ENCODE data around the gene GALNT6. TPM values are rescaled to one million over a fixed set of nuclear protein-coding genes. Genes with fewer than 3 reads are reported as not detected.
A peak's percentile ranks its signal among the peaks of the same experiment; 100 is the strongest.

The GALNT6 gene
- total RNA-seq, 6 experiments from 2014 or later, result 68.2 to 93.9 (median 71.7) TPM

GRCh38 chr12:51392556-51393237, 1.5 kb upstream of the GALNT6 start:
- peak overlapping the region; percentile 88 for H3K4me3 Mint-ChIP-seq
- TF ChIP-seq CTCF (IDR thresholded peaks at IDR 0.05), result no peak; the same call in 1 of the 2 replicates
- H3K27me3 Mint-ChIP-seq (ENCODE audit: insufficient read depth), result no peaks in the 10 kb centered on the region; the same call in 1 of the 2 replicates
- H3K4me1 Mint-ChIP-seq (ENCODE audit: low read depth), result peaks cover 84% of the 10 kb centered on the region
- H3K36me3 Mint-ChIP-seq (ENCODE audit: low read depth), result peaks cover 4% of the 10 kb centered on the region; the same call in 1 of the 2 replicates
- H3K27ac Mint-ChIP-seq, result peak overlapping the region; percentile 99
- H3K9me3 Mint-ChIP-seq, result no peaks in the 10 kb centered on the region
- DNase-seq, result peak; percentile 49

DNA sequence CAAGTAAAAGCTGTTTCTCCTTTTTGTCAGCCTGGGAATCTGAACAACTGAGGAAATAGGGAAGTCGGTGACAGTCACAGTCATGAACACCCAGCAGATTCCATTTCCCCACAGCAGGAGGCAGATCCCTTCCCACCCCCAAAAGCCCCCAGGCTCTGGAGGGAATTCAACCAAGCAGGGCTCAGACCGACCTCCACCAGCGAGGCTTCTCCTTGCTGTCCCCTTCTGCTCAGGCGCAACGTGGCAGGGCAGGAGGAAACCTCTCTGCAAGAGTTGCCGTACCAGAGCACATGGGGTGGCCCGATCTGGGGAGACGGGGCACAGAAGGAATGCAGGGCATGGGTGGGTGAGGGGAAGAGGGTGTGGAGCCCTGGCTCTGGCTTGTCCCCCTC, 319 bp downstream of the GALNT6 start:
- Mint-ChIP-seq H3K4me3 (peak overlapping the region; percentile 92), H3K9me3 (no peaks in the 10 kb centered on the region), H3K4me1 (ENCODE audit: low read depth) (peaks cover 79% of the 10 kb centered on the region), H3K27me3 (ENCODE audit: insufficient read depth) (no peaks in the 10 kb centered on the region; the same call in 1 of the 2 replicates), H3K27ac (peak overlapping the region; percentile 87), H3K36me3 (ENCODE audit: low read depth) (peaks cover 4% of the 10 kb centered on the region; the same call in 1 of the 2 replicates)
- peak; percentile 19 for DNase-seq
- TF ChIP-seq CTCF (IDR thresholded peaks at IDR 0.05), result 0 out of 2 replicates have a peak, but pooled peaks have one; percentile 20

DNA sequence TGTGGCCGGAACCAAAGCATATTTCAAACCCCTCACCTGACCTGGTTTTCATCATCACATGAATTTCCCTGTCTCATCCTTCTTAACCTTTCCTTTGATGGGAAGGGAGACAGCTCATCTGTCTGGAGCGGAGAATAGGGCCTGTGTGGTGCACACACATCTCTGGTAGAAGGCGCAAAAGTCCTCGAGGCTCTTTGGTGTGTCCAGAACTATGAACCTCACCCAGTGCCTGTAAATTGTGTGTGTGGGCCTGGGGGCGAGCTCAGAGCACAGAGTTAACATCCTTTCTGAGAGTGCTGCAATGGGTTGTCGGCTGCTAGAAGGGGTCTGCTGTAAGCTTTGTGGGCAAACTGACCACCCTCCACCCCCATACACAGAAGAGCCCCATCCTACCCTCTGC, 749 bp downstream of the GALNT6 start:
- Mint-ChIP-seq H3K9me3 (no peaks in the 10 kb centered on the region), H3K4me3 (peak overlapping the region; percentile 92), H3K36me3 (ENCODE audit: low read depth) (peaks cover 4% of the 10 kb centered on the region; the same call in 1 of the 2 replicates), H3K27ac (peak overlapping the region; percentile 87), H3K27me3 (ENCODE audit: insufficient read depth) (no peaks in the 10 kb centered on the region; the same call in 1 of the 2 replicates), H3K4me1 (ENCODE audit: low read depth) (peaks cover 75% of the 10 kb centered on the region)
- no peak for TF ChIP-seq CTCF (IDR thresholded peaks at IDR 0.05)
- no peak for DNase-seq

DNA sequence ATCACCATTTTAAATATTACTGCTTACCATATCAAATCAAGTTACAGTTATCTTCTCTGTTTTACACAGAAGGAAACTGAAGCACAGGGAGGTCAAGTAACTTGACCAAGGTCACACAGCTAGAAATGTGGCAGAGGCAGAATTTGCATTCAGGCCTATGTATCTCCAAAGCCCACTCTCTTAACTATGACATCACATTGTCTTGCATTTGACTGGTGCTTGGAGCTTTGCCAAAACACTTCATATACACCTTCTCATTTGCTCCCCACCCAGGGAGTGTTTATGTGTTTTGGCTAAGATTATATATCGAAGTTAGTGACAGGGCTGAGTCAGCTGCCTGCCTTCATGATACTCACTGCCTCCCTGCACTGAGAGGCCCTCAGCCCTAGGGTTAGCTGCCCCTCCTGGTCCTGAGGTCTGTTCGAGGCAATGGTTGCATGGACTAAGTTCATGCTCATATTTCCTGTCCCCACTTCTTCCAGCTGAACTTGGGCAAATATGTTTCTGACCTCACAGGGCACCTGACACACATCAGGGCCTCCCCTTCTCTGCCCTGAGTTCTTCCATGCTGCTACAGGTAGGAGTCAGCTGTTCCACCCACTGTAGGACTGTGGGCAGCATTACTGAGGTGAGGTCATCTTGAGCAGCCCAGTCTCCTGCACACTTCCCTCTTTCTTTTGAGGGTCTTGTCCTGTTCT, 1.8 kb downstream of the GALNT6 start:
- peak overlapping the region; percentile 83 for H3K27ac Mint-ChIP-seq
- H3K4me1 Mint-ChIP-seq (ENCODE audit: low read depth), result peaks cover 65% of the 10 kb centered on the region
- peak; percentile 50 for DNase-seq
- peak overlapping the region; percentile 56 for H3K4me3 Mint-ChIP-seq
- peaks cover 2% of the 10 kb centered on the region; the same call in 1 of the 2 replicates for H3K36me3 Mint-ChIP-seq (ENCODE audit: low read depth)
- H3K27me3 Mint-ChIP-seq (ENCODE audit: insufficient read depth), result no peaks in the 10 kb centered on the region; the same call in 1 of the 2 replicates
- TF ChIP-seq CTCF (IDR thresholded peaks at IDR 0.05), result no peak
- no peaks in the 10 kb centered on the region for H3K9me3 Mint-ChIP-seq

GRCh38 chr12:51388846-51389245, 2.4 kb downstream of the GALNT6 start:
- Mint-ChIP-seq H3K36me3 (ENCODE audit: low read depth) (no peaks in the 10 kb centered on the region), H3K27ac (peak overlapping the region; percentile 83), H3K4me1 (ENCODE audit: low read depth) (peaks cover 63% of the 10 kb centered on the region), H3K9me3 (no peaks in the 10 kb centered on the region), H3K27me3 (ENCODE audit: insufficient read depth) (no peaks in the 10 kb centered on the region; the same call in 1 of the 2 replicates), H3K4me3 (peak overlapping the region; percentile 44)
- no peak for DNase-seq
- no peak for TF ChIP-seq CTCF (IDR thresholded peaks at IDR 0.05)
